Measurements from ENCODE around the gene HSF2BP. TPM values are rescaled to one million over a fixed set of nuclear protein-coding genes. Genes with fewer than 3 reads are reported as not detected.
"Not testable (repeated sequence)": the region's sequence is repeated elsewhere in the genome, so short reads cannot be mapped to it uniquely, and the experiment has no call there.

HSF2BP gene
- total RNA-seq, 4 donors from 2014 or later, result 0.29 to 5.7 (median 1.2) TPM; not detected in 1

- no peak for TF ChIP-seq CTCF (IDR thresholded peaks at IDR 0.05)
- no peak for TF ChIP-seq POLR2A (IDR thresholded peaks at IDR 0.05)
- Histone ChIP-seq H3K27ac (no peak overlapping the region), H3K9me3 (peaks cover 0 to 4% of the 10 kb centered on the region in 2 donors), H3K4me1 (no peaks in the 10 kb centered on the region), H3K36me3 (no peaks in the 10 kb centered on the region), H3K4me3 (no peak overlapping the region), H3K27me3 (no peaks in the 10 kb centered on the region)
- DNase-seq, result no peak
- intact Hi-C loops (cut with DNase I; ENCODE audit: low total_unique reads), result no loop called here
Measured at GRCh38 chr21:43618940-43619339, 40.3 kb downstream of the HSF2BP start.

GRCh38 chr21:43616861-43617260 lies 42.4 kb downstream of the HSF2BP start:
- H3K4me1 ChIP-seq; H3K9me3 ChIP-seq; DNase-seq; H3K27me3 ChIP-seq; H3K4me3 ChIP-seq; intact Hi-C loops (cut with DNase I; ENCODE audit: low total_unique reads); H3K36me3 ChIP-seq; H3K27ac ChIP-seq: not testable (repeated sequence)

- Histone ChIP-seq H3K27me3 (no peaks in the 10 kb centered on the region), H3K9me3 (no peaks in the 10 kb centered on the region), H3K36me3 (no peaks in the 10 kb centered on the region), H3K27ac (no peak overlapping the region), H3K4me3 (no peak overlapping the region), H3K4me1 (no peaks in the 10 kb centered on the region)
- intact Hi-C loops (cut with DNase I; ENCODE audit: low total_unique reads), result no loop called here
- TF ChIP-seq CTCF (IDR thresholded peaks at IDR 0.05), result no peak
- TF ChIP-seq POLR2A (IDR thresholded peaks at IDR 0.05), result no peak
- DNase-seq, result no peak
Measured at GRCh38 chr21:43614839-43615238, 44.4 kb downstream of the HSF2BP start.

GRCh38 chr21:43613755-43614638 lies 45.3 kb downstream of the HSF2BP start:
- intact Hi-C loops (cut with DNase I; ENCODE audit: low total_unique reads), result no loop called here
- Histone ChIP-seq H3K9me3 (no peaks in the 10 kb centered on the region), H3K4me1 (no peaks in the 10 kb centered on the region), H3K36me3 (no peaks in the 10 kb centered on the region), H3K27ac (no peak overlapping the region), H3K27me3 (no peaks in the 10 kb centered on the region), H3K4me3 (no peak overlapping the region)
- DNase-seq, result no peak
- TF ChIP-seq CTCF (IDR thresholded peaks at IDR 0.05) (no peak), POLR2A (IDR thresholded peaks at IDR 0.05) (no peak)

GRCh38 chr21:43611598-43612369 lies 47.5 kb downstream of the HSF2BP start:
- Histone ChIP-seq H3K27ac (no peak overlapping the region), H3K4me3 (no peak overlapping the region), H3K9me3 (no peaks in the 10 kb centered on the region), H3K36me3 (no peaks in the 10 kb centered on the region), H3K4me1 (no peaks in the 10 kb centered on the region), H3K27me3 (no peaks in the 10 kb centered on the region)
- TF ChIP-seq CTCF (IDR thresholded peaks at IDR 0.05) (peak; percentile 54 to 70 (median 56)), POLR2A (IDR thresholded peaks at IDR 0.05) (no peak)
- DNase-seq, result peak; percentile 63 to 64
- intact Hi-C loops (cut with DNase I; ENCODE audit: low total_unique reads), result no loop called here
